K562 (cell line): ENCODE results near the gene HNRNPU. TPM values are rescaled to one million over a fixed set of nuclear protein-coding genes. Genes with fewer than 3 reads are reported as not detected.

ENCODE experiments used
- CAMTA2 ChIP-seq: fragments of 250-450 bp; sonication (Bioruptor Pico); conservative IDR thresholded peaks from 2 replicates; pipeline ENCODE4 v1.5.1; 2022
- CCNT2 ChIP-seq: IDR thresholded peaks from 2 replicates; pipeline ENCODE4 v1.6.1; 2011; ENCODE audit warnings: borderline replicate concordance, low read depth, mild to moderate bottlenecking, moderate library complexity, mixed read lengths, low read length; ENCODE audit not compliant: insufficient read length; ENCODE audit errors: extremely low read depth
- COPS2 ChIP-seq: fragments of 450-650 bp; conservative IDR thresholded peaks from 2 replicates; pipeline ENCODE4 v1.6.1; 2016; ENCODE audit warnings: mild to moderate bottlenecking, moderate library complexity
- CREM ChIP-seq: IDR thresholded peaks from 2 replicates; pipeline ENCODE4 v1.6.1; 2014; ENCODE audit warnings: antibody characterized with exemption, low read depth
- NCOA2 ChIP-seq, 2 experiments: fragments of 450-650 bp; IDR thresholded peaks; 2 replicates each; pipeline ENCODE4 v1.6.1; 2018; ENCODE audit warnings: mild to moderate bottlenecking in 2 of 2, moderate library complexity in 1 of 2; ENCODE audit not compliant: partially characterized antibody in 2 of 2
- PRPF4 ChIP-seq: fragments of 200-400 bp; formaldehyde crosslinking; IDR thresholded peaks from one replicate; pipeline ENCODE4 v1.6.1; 2017; ENCODE audit warnings: low read length, low read depth, mild to moderate bottlenecking; ENCODE audit not compliant: insufficient read depth, poor library complexity, severe bottlenecking
- SMAD1 ChIP-seq: fragments of 150-350 bp; IDR thresholded peaks from 2 replicates; pipeline ENCODE4 v1.6.1; 2014; ENCODE audit warnings: low read length, low read depth; ENCODE audit not compliant: partially characterized antibody
- ZBED1 ChIP-seq: IDR thresholded peaks from 2 replicates; pipeline ENCODE4 v1.6.1; 2014
- ZKSCAN1 ChIP-seq: fragments of 150-350 bp; IDR thresholded peaks from 2 replicates; pipeline ENCODE4 v1.6.1; 2016; ENCODE audit warnings: low read depth, low read length
- ZNF282 ChIP-seq: sonication (generic); formaldehyde crosslinking; IDR thresholded peaks from 2 replicates; pipeline ENCODE4 v1.8.1; 2023; ENCODE audit warnings: missing genetic modification reagents
- polyA plus RNA-seq, 8 experiments: library from polyadenylated mRNA; depleted of rRNA in 4 of 8; stranded (reverse) in 5 of 8; unstranded in 3 of 8; fragments of >200 nt; fragmentation: Nextera tagmentation in 2 of 8; fragmentation: Illumina TruSeq in 1 of 8; extraction: Ambion mirVana in 2 of 8; extraction: Trizol in 1 of 8; gene quantifications; 2 replicates each; pipeline versions ENCODE4 v1.2.1 to v1.2.3, GENCODE V29; 2011 to 2014; ENCODE audit warnings: inconsistent platforms in 1 of 8, missing spikeins in 1 of 8
- total RNA-seq, 7 experiments: library from RNA; depleted of rRNA in 6 of 7; stranded (reverse); fragments of >200 nt in 6 of 7; fragmentation: Illumina TruSeq in 2 of 7; extraction: Trizol in 2 of 7; gene quantifications; 2 replicates each; pipeline versions ENCODE4 v1.2.1 to v1.2.3, GENCODE V29; 2011 to 2021; ENCODE audit warnings: low replicate concordance in 1 of 7
- TF ChIP-seq, protein P1 (sequence below): fragments of 450-650 bp; IDR thresholded peaks from 2 replicates; pipeline ENCODE4 v1.6.1; 2014; ENCODE audit warnings: low read depth, mild to moderate bottlenecking, moderate library complexity, borderline replicate concordance
- TF ChIP-seq, protein P2 (sequence below): fragments of 450-650 bp; formaldehyde crosslinking; IDR thresholded peaks from 2 replicates; pipeline ENCODE4 v1.4.0; 2022; ENCODE audit warnings: missing genetic modification characterization
- TF ChIP-seq, protein P3 (sequence below): sonication (generic); formaldehyde crosslinking; IDR thresholded peaks from 2 replicates; pipeline ENCODE4 v1.8.1; 2023; ENCODE audit warnings: mild to moderate bottlenecking, missing genetic modification reagents
- TF ChIP-seq, protein P4 (sequence below): sonication (generic); formaldehyde crosslinking; IDR thresholded peaks from 2 replicates; pipeline ENCODE4 v1.8.0; 2022; ENCODE audit warnings: mild to moderate bottlenecking, missing genetic modification reagents
- TF ChIP-seq, protein P5 (sequence below): fragments of 450-650 bp; IDR thresholded peaks from 2 replicates; pipeline ENCODE4 v1.7.1; 2018; ENCODE audit warnings: mild to moderate bottlenecking, low read depth; ENCODE audit not compliant: partially characterized antibody
- TF ChIP-seq, protein P6 (sequence below): fragments of 200-400 bp; formaldehyde crosslinking; IDR thresholded peaks from 2 replicates; pipeline ENCODE4 v1.6.1; 2017; ENCODE audit warnings: mild to moderate bottlenecking, low read depth, low read length, moderate library complexity

HNRNPU gene
- total and polyA plus RNA-seq, 9 of the 15 experiments (the other 6 are each of a cell fraction or from before 2014, with no cell fraction given) = 159 to 777 (median 577) TPM

DNA sequence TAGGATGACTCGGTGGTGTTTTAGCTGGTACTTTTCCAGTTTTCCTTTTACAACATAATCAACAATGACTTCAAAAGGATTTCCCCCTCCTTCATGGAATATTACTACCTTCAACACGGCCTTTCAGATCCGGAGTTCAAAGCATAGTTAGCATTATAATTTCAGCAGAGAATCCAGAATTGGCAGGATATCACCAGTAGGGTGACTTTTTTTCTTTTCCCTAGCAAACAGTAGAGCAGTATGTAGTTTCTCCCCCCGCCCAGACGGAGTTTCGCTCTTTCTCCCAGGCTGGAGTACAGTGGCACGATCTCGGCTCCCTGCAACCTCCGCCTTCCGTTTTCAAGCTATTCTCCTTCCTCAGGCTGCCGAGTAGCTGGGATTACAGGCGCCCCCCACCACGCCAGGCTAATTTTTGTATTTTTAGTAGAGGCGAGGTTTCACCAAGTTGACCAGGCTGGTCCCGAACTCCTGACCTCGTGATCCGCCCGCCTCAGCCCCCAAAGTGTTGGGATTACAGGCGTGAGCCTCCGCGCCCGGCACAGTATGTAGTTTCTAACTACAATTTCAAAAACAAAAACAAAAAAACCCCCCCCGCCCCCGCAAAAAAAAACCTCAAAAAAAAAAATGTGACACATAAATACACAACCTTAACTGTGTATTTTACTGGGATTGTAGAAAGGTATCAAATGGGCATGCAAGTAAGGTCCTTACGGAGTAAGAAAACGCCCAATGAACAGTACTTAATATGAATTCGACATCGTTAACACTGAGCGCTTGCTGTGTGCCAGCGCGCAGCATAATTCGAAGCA lies 30.4 kb downstream of the HNRNPU start (continued):
- TF ChIP-seq CAMTA2 (CRISPR knock-in tag) (no peak), ZBED1 (no peak), NCOA2 (IDR thresholded peaks at IDR 0.05; ENCODE audit: partially characterized antibody in 2 of 2) (no peak), CCNT2 (no peak), COPS2 (no peak), ZNF282 (no peak), PRPF4 (peak; percentile 3), CREM (no peak), ZKSCAN1 (no peak), SMAD1 (no peak)
- TF ChIP-seq, protein P1, sequence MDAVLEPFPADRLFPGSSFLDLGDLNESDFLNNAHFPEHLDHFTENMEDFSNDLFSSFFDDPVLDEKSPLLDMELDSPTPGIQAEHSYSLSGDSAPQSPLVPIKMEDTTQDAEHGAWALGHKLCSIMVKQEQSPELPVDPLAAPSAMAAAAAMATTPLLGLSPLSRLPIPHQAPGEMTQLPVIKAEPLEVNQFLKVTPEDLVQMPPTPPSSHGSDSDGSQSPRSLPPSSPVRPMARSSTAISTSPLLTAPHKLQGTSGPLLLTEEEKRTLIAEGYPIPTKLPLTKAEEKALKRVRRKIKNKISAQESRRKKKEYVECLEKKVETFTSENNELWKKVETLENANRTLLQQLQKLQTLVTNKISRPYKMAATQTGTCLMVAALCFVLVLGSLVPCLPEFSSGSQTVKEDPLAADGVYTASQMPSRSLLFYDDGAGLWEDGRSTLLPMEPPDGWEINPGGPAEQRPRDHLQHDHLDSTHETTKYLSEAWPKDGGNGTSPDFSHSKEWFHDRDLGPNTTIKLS = no peak
- TF ChIP-seq, protein P2, sequence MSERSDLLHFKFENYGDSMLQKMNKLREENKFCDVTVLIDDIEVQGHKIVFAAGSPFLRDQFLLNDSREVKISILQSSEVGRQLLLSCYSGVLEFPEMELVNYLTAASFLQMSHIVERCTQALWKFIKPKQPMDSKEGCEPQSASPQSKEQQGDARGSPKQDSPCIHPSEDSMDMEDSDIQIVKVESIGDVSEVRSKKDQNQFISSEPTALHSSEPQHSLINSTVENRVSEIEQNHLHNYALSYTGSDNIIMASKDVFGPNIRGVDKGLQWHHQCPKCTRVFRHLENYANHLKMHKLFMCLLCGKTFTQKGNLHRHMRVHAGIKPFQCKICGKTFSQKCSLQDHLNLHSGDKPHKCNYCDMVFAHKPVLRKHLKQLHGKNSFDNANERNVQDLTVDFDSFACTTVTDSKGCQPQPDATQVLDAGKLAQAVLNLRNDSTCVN (CRISPR knock-in tag) = peak; percentile 81; the same call in 1 of the 2 replicates
- TF ChIP-seq, protein P3, sequence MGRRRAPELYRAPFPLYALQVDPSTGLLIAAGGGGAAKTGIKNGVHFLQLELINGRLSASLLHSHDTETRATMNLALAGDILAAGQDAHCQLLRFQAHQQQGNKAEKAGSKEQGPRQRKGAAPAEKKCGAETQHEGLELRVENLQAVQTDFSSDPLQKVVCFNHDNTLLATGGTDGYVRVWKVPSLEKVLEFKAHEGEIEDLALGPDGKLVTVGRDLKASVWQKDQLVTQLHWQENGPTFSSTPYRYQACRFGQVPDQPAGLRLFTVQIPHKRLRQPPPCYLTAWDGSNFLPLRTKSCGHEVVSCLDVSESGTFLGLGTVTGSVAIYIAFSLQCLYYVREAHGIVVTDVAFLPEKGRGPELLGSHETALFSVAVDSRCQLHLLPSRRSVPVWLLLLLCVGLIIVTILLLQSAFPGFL = no peak
- TF ChIP-seq, protein P4, sequence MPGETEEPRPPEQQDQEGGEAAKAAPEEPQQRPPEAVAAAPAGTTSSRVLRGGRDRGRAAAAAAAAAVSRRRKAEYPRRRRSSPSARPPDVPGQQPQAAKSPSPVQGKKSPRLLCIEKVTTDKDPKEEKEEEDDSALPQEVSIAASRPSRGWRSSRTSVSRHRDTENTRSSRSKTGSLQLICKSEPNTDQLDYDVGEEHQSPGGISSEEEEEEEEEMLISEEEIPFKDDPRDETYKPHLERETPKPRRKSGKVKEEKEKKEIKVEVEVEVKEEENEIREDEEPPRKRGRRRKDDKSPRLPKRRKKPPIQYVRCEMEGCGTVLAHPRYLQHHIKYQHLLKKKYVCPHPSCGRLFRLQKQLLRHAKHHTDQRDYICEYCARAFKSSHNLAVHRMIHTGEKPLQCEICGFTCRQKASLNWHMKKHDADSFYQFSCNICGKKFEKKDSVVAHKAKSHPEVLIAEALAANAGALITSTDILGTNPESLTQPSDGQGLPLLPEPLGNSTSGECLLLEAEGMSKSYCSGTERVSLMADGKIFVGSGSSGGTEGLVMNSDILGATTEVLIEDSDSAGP = no peak
- TF ChIP-seq, protein P5, sequence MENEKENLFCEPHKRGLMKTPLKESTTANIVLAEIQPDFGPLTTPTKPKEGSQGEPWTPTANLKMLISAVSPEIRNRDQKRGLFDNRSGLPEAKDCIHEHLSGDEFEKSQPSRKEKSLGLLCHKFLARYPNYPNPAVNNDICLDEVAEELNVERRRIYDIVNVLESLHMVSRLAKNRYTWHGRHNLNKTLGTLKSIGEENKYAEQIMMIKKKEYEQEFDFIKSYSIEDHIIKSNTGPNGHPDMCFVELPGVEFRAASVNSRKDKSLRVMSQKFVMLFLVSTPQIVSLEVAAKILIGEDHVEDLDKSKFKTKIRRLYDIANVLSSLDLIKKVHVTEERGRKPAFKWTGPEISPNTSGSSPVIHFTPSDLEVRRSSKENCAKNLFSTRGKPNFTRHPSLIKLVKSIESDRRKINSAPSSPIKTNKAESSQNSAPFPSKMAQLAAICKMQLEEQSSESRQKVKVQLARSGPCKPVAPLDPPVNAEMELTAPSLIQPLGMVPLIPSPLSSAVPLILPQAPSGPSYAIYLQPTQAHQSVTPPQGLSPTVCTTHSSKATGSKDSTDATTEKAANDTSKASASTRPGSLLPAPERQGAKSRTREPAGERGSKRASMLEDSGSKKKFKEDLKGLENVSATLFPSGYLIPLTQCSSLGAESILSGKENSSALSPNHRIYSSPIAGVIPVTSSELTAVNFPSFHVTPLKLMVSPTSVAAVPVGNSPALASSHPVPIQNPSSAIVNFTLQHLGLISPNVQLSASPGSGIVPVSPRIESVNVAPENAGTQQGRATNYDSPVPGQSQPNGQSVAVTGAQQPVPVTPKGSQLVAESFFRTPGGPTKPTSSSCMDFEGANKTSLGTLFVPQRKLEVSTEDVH = no peak
- TF ChIP-seq, protein P6, sequence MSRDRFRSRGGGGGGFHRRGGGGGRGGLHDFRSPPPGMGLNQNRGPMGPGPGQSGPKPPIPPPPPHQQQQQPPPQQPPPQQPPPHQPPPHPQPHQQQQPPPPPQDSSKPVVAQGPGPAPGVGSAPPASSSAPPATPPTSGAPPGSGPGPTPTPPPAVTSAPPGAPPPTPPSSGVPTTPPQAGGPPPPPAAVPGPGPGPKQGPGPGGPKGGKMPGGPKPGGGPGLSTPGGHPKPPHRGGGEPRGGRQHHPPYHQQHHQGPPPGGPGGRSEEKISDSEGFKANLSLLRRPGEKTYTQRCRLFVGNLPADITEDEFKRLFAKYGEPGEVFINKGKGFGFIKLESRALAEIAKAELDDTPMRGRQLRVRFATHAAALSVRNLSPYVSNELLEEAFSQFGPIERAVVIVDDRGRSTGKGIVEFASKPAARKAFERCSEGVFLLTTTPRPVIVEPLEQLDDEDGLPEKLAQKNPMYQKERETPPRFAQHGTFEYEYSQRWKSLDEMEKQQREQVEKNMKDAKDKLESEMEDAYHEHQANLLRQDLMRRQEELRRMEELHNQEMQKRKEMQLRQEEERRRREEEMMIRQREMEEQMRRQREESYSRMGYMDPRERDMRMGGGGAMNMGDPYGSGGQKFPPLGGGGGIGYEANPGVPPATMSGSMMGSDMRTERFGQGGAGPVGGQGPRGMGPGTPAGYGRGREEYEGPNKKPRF = no peak
